Body of pancreas (tissue), 4 donors: ENCODE data around the gene ELL. TPM values are rescaled to one million over a fixed set of nuclear protein-coding genes. Genes with fewer than 3 reads are reported as not detected.

Source experiments
- ATAC-seq: fragments of 150-250 bp; one replicate; pipeline ENCODE4 v1.9.1; 2016
- DNase-seq, 4 donors: peaks; one replicate each; pipeline ENCODE4 v3.0.0-alpha.2; 2019
- H3K27ac ChIP-seq, 4 donors: fragments of 200-600 bp; sonication (generic); 1 replicate in 3 of 4; 2 replicates in 1 of 4; pipeline versions ENCODE4 v1.5.1 to v1.6.1; 2016 to 2019; ENCODE audit warnings: mild to moderate bottlenecking in 1 of 4, mixed read lengths in 1 of 4, moderate library complexity in 1 of 4
- H3K27me3 ChIP-seq, 2 donors: fragments of 200-600 bp; sonication (generic); one replicate each; pipeline ENCODE4 v1.6.0; 2016; ENCODE audit warnings: mild to moderate bottlenecking in 1 of 2
- H3K36me3 ChIP-seq, 2 donors: fragments of 200-600 bp; sonication (generic); replicated peaks in 1 of 2; 2 replicates each; pipeline ENCODE4 v1.5.1; 2016; ENCODE audit warnings: low read depth in 2 of 2; ENCODE audit not compliant: insufficient read depth in 1 of 2
- H3K4me1 ChIP-seq: fragments of 200-600 bp; sonication (generic); one replicate; pipeline ENCODE4 v1.6.0; 2016
- H3K4me3 ChIP-seq, 2 donors: fragments of 200-600 bp; sonication (generic); 1 replicate in 1 of 2; 2 replicates in 1 of 2; pipeline ENCODE4 v1.5.1; 2016 to 2019
- H3K9me3 ChIP-seq, 3 donors: fragments of 200-600 bp; sonication (generic); 1 replicate in 2 of 3; 2 replicates in 1 of 3; pipeline ENCODE4 v1.5.1; 2016
- CTCF ChIP-seq, 7 experiments: fragments of 450-650 bp in 4 of 7; fragments of 200-600 bp in 3 of 7; sonication (generic) in 3 of 7; IDR thresholded peaks; one replicate each; pipeline ENCODE4 v1.5.1; 2016 to 2019; ENCODE audit warnings: antibody characterized with exemption in 7 of 7
- POLR2A ChIP-seq, 3 donors: fragments of 450-650 bp; IDR thresholded peaks; one replicate each; pipeline ENCODE4 v1.6.1; 2016; ENCODE audit warnings: antibody characterized with exemption in 3 of 3, mild to moderate bottlenecking in 2 of 3
- WGBS, 2 donors: methylation state at CpG; one replicate each; pipeline ENCODE4 v1.1.5; 2017; 5-methylcytosine and 5-hydroxymethylcytosine counted together
- intact Hi-C: fragments of 100-400 bp; cut with DNase I; formaldehyde crosslinking; loops from one replicate; pipeline ENCODE4 v1.15.1; 2023
- total RNA-seq, 2 donors: library from RNA; depleted of rRNA; stranded (reverse); fragments of >200 nt; gene quantifications; one replicate each; pipeline ENCODE4 v1.1.0, GENCODE V29; 2016

The ELL gene
- total RNA-seq, 2 donors from 2014 or later = 12.5 to 14.2 TPM

- Histone ChIP-seq H3K4me3 (no peak overlapping the region), H3K27me3 (no peaks in the 10 kb centered on the region), H3K36me3 (no peaks in the 10 kb centered on the region), H3K27ac (peak overlapping the region in 1 of 4 donors; percentile 28), H3K9me3 (no peaks in the 10 kb centered on the region), H3K4me1 (peaks cover 61% of the 10 kb centered on the region)
- intact Hi-C loops = no loop called here
- ATAC-seq (no peak), DNase-seq (no peak)
- TF ChIP-seq CTCF (IDR thresholded peaks at IDR 0.05) (no peak), POLR2A (IDR thresholded peaks at IDR 0.05) (no peak)
- WGBS, 2 donors = 70 to 71% methylated on average over 7 of the region's 7 CpGs
These were observed 27.6 kb downstream of the ELL start for GRCh38 chr19:18494267-18494607.

- Histone ChIP-seq H3K9me3 (no peaks in the 10 kb centered on the region), H3K36me3 (no peaks in the 10 kb centered on the region), H3K4me1 (peaks cover 67% of the 10 kb centered on the region), H3K27ac (peak overlapping the region in 1 of 4 donors; percentile 28), H3K27me3 (no peaks in the 10 kb centered on the region), H3K4me3 (no peak overlapping the region)
- no peak for ATAC-seq
- no peak for DNase-seq
- TF ChIP-seq POLR2A (IDR thresholded peaks at IDR 0.05) (no peak), CTCF (IDR thresholded peaks at IDR 0.05) (no peak)
- WGBS, 2 donors = 38 to 71% methylated on average over 5 to 12 of the region's 13 CpGs
- intact Hi-C loops = no loop called here
These were observed 28.2 kb downstream of the ELL start for GRCh38 chr19:18493440-18494266.

- Histone ChIP-seq H3K4me1 (peaks cover 79% of the 10 kb centered on the region), H3K9me3 (no peaks in the 10 kb centered on the region), H3K4me3 (no peak overlapping the region), H3K27me3 (no peaks in the 10 kb centered on the region), H3K36me3 (no peaks in the 10 kb centered on the region), H3K27ac (peak overlapping the region in 1 of 4 donors; percentile 28)
- 80 to 82% methylated on average over 14 to 15 of the region's 15 CpGs for WGBS, 2 donors
- TF ChIP-seq POLR2A (IDR thresholded peaks at IDR 0.05) (no peak), CTCF (IDR thresholded peaks at IDR 0.05) (no peak)
- DNase-seq (no peak), ATAC-seq (no peak)
- intact Hi-C loops = no loop called here
These were observed 29.6 kb downstream of the ELL start for GRCh38 chr19:18491995-18492953.

- Histone ChIP-seq H3K36me3 (no peaks in the 10 kb centered on the region), H3K27me3 (no peaks in the 10 kb centered on the region), H3K27ac (no peak overlapping the region), H3K9me3 (no peaks in the 10 kb centered on the region), H3K4me1 (peaks cover 79% of the 10 kb centered on the region), H3K4me3 (no peak overlapping the region)
- intact Hi-C loops = no loop called here
- TF ChIP-seq CTCF (IDR thresholded peaks at IDR 0.05) (no peak), POLR2A (IDR thresholded peaks at IDR 0.05) (no peak)
- 90 to 95% methylated on average over 6 of the region's 6 CpGs for WGBS, 2 donors
- no peak for DNase-seq
- no peak for ATAC-seq
These were observed 31.1 kb downstream of the ELL start for GRCh38 chr19:18490728-18491127.
